HT-29 (cell line): ENCODE results near the gene CTNNBL1. TPM values are rescaled to one million over a fixed set of nuclear protein-coding genes. Genes with fewer than 3 reads are reported as not detected.

ENCODE experiments used
- DNase-seq: peaks from one replicate; pipeline ENCODE4 v3.0.0-alpha.2; 2015; ENCODE audit warnings: low spot score
- total RNA-seq: library from RNA; depleted of rRNA; stranded (reverse); fragments of >200 nt; shearing (Covaris generic); gene quantifications from 2 replicates; pipeline ENCODE4 v1.2.3, GENCODE V29; 2014

Gene CTNNBL1
- total RNA-seq, 1 experiment from 2014 or later: 42.4 TPM

- DNase-seq: no peak
Observed at GRCh38 chr20:37776049-37776448, 82.2 kb downstream of the CTNNBL1 start.

DNA sequence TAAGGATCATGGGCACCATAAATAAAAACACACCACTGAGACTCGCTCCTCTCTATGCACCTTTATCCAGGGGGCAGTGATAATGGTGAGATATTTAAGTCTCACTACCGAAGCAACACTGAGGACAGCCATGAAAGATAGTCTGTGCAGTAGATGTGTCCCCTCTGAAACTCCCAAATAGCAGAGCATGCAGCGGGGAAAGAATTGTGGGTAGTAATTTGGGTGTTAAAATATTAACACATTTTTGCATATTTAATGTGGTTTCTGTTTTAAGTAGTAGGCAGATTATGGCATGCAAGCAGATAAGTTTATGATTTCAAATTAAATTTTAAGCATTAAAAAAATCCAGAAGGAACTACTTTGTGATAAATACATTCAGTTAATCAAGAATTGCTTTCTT, 82.7 kb downstream of the CTNNBL1 start:
- no peak for DNase-seq

DNA sequence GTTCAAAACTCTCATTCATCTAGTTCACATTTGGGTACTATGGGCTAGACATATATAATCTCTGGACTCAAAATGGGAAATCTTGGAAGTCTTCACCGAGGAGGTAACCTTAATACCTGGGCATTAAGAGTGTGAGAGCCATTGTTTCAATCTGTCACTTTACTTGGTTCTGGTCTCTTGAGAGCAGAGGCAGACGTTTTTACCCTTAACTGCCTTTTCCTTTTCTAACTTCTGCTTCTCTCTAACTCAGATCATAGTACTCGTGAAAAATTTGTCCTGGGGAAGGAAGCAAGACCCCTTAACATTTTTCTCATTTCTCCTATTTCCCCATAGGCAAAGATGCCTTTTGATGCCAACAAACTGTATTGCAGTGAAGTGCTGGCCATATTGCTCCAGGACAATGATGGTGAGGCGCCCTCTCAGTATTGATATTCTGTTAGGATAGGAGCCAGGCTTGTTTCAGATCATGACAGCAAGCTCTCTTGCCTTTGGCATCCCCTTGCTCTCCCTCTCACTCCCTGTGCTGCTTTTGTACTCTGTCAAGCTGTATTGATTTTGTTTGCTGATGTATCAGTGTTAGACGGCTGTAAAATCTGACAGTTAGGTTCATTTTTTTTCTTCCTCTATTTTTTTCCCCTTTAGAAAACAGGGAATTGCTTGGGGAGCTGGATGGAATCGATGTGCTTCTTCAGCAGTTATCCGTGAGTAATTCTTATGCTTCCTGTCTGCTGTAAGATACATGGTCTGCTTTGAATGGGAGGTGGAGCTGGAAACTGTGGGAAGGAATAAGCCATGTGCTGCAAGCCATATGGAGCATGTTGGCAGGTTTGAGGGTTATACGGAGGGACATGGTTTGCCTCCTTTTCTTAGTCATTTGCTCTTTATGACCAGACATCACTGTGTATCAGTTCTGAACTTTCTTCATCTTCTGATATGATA, 83.5 kb downstream of the CTNNBL1 start:
- DNase-seq: no peak

DNA sequence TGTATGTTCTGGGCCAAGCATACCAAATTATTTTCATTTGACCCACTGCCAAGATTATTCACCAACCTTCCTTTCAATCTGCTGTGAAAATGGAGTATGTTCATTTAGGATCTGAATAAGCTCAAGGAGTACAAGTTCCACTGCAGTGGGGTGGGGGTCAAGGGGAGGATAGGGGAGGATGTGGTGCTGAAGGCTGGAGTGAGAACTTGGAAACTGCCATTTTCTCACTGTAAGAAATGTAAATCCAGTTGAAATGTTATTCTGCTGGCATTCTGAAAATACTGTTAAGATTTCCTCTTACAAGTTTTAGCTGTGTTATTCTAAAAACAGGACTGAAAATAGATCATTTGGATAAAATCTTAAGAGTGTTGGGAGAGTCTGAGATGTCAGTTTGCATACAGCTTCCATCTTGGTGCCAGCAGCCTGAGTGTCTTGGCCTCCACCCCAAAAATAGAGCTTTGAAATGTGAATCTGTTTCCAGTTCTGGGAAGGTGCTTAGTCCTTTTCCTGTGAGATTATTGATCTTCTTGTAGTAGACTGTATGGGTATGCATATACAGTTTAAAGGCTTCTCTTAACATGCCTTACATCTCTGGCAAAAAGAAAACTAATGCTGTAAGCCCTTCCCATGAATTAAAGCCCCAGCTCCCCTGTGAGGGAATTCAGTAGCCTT, 84.3 kb downstream of the CTNNBL1 start:
- no peak for DNase-seq

- DNase-seq: no peak
Observed at GRCh38 chr20:37781626-37782025, 87.8 kb downstream of the CTNNBL1 start.

DNA sequence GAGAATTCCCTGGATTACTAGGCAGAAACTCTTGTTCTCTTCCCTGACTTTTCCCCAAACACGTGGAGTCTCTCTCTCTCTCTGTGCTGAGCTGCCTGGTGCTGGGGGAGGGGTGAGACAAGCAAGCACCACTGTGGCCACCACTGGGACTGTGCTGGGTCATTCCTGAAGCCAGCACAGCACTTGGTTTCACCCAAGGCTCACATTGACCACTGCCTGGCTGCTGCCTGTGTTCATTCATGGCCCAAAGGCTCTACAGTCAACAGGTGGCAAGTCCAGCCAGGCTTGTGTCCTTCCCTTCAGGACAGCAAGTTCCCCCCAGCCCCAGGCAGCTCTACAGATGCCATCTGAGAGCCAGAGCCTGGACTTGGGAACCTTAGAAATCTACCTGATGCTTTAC, 92.2 kb downstream of the CTNNBL1 start:
- no peak for DNase-seq

DNA sequence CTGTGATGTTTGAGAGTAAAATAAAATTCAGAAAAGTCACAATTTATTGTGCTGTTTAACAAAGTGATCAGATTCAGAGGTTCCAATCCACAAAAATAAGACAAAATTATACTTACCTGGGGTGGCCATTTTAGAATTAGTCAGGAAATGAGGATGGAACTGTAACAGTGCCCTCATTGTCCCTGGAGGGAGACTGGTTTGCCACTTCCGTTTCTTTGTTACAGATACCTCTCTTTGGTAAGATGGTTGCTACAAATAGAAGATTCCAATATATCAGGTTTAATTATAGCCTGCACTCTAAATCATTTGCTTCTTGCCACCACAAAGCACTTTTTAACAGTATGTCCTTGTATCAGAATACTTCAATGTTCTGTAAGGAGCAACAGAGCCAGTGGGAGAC, 95.6 kb downstream of the CTNNBL1 start:
- DNase-seq: no peak

GRCh38 chr20:37790900-37791299, 97.1 kb downstream of the CTNNBL1 start:
- DNase-seq: no peak

DNA sequence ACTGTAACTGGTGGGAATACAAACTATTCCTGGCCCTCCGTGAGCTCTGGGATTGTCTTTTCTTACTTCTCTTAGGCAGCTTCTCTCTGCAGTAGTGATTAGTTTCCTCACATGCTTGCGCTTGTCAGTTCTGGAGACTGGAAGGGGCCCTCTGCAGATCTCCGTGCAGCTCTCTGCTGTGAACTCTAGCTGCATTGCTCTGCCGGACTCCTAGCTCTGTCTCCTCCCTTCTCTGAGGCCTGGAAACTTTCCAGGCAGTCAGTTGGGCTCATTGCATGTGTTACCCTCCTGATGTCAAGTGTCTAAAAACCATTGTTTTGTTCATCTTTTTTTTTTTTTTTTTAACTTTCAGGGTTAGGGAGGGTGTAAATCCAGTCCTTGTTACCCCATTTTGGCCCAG, 102.3 kb downstream of the CTNNBL1 start:
- DNase-seq: no peak

DNA sequence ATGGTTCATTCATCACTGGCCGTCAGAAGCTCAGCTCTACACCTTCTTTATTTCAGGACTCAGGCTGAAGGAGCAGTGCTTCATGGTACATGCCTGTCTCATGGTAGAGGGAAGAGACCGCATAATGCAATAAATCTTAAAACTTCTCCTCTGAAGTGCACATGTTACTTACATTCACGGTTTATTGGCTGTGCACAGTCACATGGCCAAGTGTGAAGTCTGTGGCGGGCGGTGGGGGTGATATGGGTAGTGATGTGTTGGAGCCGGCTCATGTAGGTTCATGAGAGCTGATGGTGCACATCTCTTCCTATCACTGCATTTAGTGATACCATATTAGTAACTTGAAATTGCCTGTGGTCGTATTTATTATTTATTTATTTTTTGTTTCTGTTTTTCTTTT, 102.9 kb downstream of the CTNNBL1 start:
- DNase-seq: no peak

GRCh38 chr20:37797669-37798175, 103.9 kb downstream of the CTNNBL1 start:
- DNase-seq: no peak

DNA sequence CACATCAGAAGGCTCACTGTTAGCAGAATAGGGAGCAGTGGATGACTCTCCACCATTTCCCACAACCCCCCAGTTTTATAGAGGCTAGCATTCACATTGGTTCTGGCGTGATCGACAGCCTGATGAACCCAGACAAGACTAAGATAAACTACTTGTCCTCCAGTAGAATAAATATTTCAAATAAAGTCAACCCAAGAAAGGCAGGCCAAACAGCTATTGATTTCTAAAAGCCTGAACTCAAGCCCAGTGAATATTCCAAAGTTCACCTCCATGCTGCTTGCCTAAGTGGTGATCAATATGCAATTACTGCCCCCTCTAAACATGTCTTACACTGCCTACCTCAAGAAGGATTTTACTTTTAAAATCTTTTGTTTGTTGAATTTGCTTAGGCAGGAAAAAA, 104.5 kb downstream of the CTNNBL1 start:
- DNase-seq: no peak

DNA sequence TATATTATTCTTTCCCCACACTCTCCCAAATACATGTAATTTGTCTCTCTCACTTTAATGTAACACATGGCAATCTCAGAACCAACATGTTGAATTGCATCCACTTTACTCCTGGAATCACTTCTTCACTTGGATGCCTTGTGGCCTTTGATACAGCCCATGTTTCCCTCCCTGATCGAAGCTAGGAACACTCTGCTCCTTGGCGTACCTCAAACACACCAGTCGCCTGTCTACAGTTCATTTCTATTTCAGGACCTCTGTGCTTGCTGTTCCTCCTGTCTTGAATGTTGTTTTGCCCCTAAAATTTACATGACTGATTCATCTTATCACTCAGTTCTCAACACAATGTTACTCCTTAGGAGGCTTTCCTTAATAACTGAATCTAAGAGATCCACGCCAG, 106.8 kb downstream of the CTNNBL1 start:
- no peak for DNase-seq

GRCh38 chr20:37801921-37802320, 108.1 kb downstream of the CTNNBL1 start:
- no peak for DNase-seq

- DNase-seq: no peak
Observed at GRCh38 chr20:37803438-37804307, 109.8 kb downstream of the CTNNBL1 start.

GRCh38 chr20:37804584-37805566, 111.0 kb downstream of the CTNNBL1 start:
- DNase-seq: no peak

GRCh38 chr20:37807471-37808232, 113.8 kb downstream of the CTNNBL1 start:
- DNase-seq: no peak

- no peak for DNase-seq
Observed at GRCh38 chr20:37808233-37809070, 114.6 kb downstream of the CTNNBL1 start.

DNA sequence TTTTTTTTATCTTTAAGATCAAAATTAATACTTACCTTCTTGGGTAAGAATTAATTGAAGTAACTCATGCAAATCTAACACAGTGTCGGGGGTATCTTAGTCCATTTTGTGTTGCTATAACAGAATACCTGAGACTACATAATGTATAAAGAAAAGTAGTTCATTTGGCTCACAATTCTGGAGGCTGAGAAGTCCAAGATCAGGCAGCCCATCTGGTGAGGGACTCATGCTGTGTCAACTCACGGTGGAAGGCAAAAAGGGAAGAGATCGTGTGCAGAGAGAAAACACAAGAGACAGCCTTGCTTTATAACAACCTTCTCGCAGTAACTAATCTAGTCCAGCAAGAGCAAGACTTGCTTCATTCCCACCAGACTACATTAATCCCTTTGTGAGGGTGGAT, 116.2 kb downstream of the CTNNBL1 start:
- no peak for DNase-seq
